ENCODE results near the gene ZDHHC23.

ZDHHC23 gene

DNA sequence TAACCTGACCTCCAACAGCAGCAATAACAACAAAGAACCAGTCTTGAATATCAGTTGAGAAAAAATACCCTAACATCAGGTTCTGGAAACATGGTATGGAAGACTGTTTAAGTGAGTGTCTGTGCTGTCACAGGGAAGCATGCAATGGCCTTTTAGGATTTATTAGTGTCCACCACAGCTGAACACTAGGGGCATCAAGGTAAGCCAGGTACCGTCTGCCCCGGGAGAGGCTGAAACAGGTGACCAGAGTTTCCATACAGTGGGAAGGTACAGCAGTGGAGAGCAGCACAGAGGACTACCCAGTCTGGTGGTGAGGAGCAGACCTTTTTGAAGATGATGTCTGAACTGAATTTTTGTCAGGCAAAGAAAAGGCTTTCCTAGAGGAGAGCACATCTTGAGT lies 18.4 kb downstream of the ZDHHC23 start:
- no peak for FAIRE-seq
- TF ChIP-seq, protein P1, sequence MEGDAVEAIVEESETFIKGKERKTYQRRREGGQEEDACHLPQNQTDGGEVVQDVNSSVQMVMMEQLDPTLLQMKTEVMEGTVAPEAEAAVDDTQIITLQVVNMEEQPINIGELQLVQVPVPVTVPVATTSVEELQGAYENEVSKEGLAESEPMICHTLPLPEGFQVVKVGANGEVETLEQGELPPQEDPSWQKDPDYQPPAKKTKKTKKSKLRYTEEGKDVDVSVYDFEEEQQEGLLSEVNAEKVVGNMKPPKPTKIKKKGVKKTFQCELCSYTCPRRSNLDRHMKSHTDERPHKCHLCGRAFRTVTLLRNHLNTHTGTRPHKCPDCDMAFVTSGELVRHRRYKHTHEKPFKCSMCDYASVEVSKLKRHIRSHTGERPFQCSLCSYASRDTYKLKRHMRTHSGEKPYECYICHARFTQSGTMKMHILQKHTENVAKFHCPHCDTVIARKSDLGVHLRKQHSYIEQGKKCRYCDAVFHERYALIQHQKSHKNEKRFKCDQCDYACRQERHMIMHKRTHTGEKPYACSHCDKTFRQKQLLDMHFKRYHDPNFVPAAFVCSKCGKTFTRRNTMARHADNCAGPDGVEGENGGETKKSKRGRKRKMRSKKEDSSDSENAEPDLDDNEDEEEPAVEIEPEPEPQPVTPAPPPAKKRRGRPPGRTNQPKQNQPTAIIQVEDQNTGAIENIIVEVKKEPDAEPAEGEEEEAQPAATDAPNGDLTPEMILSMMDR (IDR thresholded peaks at IDR 0.05; ENCODE audit: insufficient read depth, missing control alignments), result no peak
- DNase-seq (ENCODE audit: insufficient read length, low spot score), result no peak

DNA sequence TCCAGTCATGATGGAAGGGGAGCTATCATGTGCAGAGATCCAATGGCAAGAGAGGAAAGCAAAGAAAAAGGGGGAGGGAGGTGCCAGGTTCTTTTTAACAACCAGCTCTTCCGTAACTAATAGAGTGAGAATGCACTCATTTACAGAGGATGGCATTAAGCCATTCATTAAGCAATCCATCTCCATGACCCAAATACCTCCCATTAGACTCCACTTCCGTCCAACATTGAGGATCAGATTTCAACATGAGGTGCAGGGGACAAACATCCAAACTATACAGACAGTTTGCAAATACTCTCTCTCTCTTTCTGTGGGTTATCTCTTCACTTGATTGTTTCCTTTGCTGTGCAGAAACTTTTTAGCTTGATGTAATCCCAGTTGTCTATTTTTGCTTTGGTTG lies 21.2 kb downstream of the ZDHHC23 start:
- TF ChIP-seq, protein P1 (IDR thresholded peaks at IDR 0.05; ENCODE audit: insufficient read depth, missing control alignments), result no peak
- DNase-seq (ENCODE audit: insufficient read length, low spot score), result no peak
- FAIRE-seq, result no peak

DNA sequence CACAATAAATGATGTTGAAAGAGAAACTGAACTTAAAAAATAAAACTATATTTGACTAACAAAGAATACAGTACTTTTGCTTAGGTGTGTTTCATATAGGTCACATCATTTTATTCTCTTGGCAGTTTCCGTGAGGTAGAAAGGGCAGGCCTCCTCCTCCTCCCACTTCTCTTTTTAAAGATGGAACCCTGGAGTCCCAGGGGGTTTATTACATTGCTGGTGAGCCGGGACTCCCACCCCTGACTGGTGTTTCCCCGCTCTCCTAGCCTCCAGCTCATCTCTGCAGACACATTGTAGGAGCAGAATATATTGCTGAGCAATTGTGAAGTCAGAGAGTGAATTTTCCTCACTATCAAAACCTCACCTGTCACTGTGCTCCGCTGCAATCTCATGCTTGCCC lies 30.0 kb downstream of the ZDHHC23 start:
- TF ChIP-seq, protein P1 (IDR thresholded peaks at IDR 0.05; ENCODE audit: insufficient read depth, missing control alignments), result no peak
- FAIRE-seq (no peak), DNase-seq (ENCODE audit: insufficient read length, low spot score) (no peak)

DNA sequence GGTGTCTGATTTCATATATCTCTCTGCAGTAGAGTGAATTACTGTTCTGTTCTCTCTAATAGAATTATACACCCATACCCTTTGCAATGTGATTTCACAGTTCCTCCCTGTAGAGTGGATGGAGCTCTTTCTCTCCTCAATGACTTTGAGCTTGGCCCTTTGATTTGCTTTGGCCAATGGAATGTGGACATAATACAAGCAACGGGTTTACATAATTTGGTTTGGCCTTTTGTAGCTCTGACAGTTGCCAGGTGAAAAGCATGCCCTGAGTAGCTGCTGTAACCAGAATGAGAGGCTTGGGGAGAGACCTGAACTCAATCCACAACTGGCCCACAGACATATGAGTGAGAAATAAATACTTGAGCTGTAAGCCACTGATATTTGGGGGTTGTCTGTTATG lies 32.1 kb downstream of the ZDHHC23 start:
- DNase-seq (ENCODE audit: insufficient read length, low spot score), result no peak
- no peak for FAIRE-seq
- TF ChIP-seq, protein P1 (IDR thresholded peaks at IDR 0.05; ENCODE audit: insufficient read depth, missing control alignments), result no peak

DNA sequence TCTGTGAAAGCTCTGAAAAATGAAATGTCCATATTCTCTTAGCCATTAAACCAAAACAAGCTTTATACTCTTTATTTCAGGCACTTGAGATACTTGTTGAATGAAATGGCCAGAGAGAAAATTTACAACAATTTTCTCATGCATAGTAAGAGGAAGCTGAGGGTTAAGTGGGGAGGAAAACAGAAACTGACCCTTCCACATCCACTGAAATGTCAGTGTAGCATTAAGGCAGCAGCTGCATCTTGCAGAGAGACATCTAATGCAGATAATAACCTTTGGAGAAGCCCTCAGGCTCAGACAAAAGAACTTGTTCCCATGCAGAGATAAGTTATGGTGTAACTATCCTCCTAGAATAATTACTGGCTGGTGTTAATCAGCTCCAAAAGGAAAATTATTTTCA lies 34.0 kb downstream of the ZDHHC23 start:
- FAIRE-seq (no peak), DNase-seq (ENCODE audit: insufficient read length, low spot score) (no peak)
- TF ChIP-seq, protein P1 (IDR thresholded peaks at IDR 0.05; ENCODE audit: insufficient read depth, missing control alignments), result no peak

DNA sequence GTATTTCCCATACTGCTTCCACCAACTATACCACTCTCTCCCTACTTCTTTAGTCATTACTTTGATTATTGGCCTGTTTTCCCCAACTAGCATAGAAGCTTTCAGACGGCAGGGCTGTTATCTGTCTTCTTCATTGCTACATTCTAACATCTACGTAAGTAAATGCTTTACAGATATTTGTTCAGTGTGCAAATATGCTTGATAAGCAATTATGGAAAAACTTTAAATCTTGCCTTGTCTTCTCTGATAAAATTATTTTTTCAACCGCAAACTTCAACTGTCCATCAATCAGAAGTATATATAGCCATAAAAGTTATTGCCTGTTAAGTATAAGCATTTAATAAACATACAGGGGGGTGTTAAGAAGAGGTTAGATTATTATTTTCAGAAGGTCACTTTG lies 35.7 kb downstream of the ZDHHC23 start:
- no peak for DNase-seq (ENCODE audit: insufficient read length, low spot score)
- TF ChIP-seq, protein P1 (IDR thresholded peaks at IDR 0.05; ENCODE audit: insufficient read depth, missing control alignments), result no peak

DNA sequence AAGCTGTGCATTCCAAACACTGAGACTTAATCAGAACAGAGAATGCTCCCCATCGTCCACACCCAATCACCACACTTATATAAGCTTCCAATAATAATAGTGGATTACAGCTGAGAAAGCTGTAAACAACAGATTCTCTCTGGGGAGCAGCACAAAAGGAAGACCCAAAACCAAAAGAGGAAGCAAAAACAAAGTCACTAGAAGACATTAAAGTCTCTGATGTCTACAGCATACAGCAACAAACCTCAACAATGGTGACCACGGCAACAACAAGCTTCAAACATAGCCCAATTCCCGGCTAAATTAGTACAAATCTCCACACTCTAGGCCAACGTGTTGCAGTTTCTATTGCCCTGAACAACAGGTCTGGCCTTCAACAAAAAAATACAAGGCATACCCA lies 37.7 kb downstream of the ZDHHC23 start:
- DNase-seq (ENCODE audit: insufficient read length, low spot score) (no peak), FAIRE-seq (no peak)
- TF ChIP-seq, protein P1 (IDR thresholded peaks at IDR 0.05; ENCODE audit: insufficient read depth, missing control alignments), result no peak

More for the DNA sequence above, 35.7 kb downstream of the ZDHHC23 start:
- FAIRE-seq, result no peak

Data from D721Med (cell line).